ENCODE results near the gene BOLA3. TPM values are rescaled to one million over a fixed set of nuclear protein-coding genes. Genes with fewer than 3 reads are reported as not detected.

Gene BOLA3, protein sequence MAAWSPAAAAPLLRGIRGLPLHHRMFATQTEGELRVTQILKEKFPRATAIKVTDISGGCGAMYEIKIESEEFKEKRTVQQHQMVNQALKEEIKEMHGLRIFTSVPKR
- 19.3 TPM for total RNA-seq

GRCh38 chr2:74147727-74148456, at the start of gene BOLA3:
Gene BOLA3 (minus strand): TSS chr2:74147912. CDS start chr2:74147874, 38 bp downstream.

GRCh38 chr2:74178211-74179062, 30.7 kb upstream of the BOLA3 start, which contains the start of gene MOB1A:
Gene MOB1A (minus strand): TSS chr2:74178879. CDS start chr2:74178674, 205 bp downstream.

Other genes starting within 250 kb of the BOLA3 start
- gene DGUOK, start 221.0 kb downstream of the BOLA3 start, total RNA-seq = 36.0 TPM
- gene TET3, start 163.0 kb downstream of the BOLA3 start, total RNA-seq = 16.8 TPM
- 99.8 TPM for gene MOB1A, start 31.0 kb upstream of the BOLA3 start, total RNA-seq
- gene MTHFD2, start 50.7 kb upstream of the BOLA3 start, total RNA-seq = 14.2 TPM
- 8.4 TPM for gene SLC4A5, start 195.5 kb upstream of the BOLA3 start, total RNA-seq
- 111 TPM for gene DCTN1, start 232.4 kb upstream of the BOLA3 start, total RNA-seq